HEK293 (cell line): Measurements from ENCODE around the gene DIP2A.

Experiments
- CTCF ChIA-PET: fragments of 350-600 bp; formaldehyde crosslinking; extraction: SDS; loops from one replicate; lab custom pipeline; 2021; ENCODE audit warnings: antibody characterized with exemption; lab: Yijun Ruan, JAX
- POLR2A ChIA-PET: fragments of 300-600 bp; formaldehyde crosslinking; extraction: SDS; loops from one replicate; lab custom pipeline; 2020; ENCODE audit warnings: antibody characterized with exemption, inconsistent platforms; lab: Yijun Ruan, JAX
- H3K27ac ChIP-seq: fragments of 200-500 bp; sonication (Bioruptor generic); 2 replicates; pipeline ENCODE4 v1.5.1; 2014; ENCODE audit warnings: low read depth, low read length, control low read depth, inconsistent platforms; ENCODE audit errors: extremely low read depth
- H3K36me3 ChIP-seq, 2 experiments: fragments of 200-500 bp in 1 of 2; sonication (Bioruptor generic) in 1 of 2; 1 replicate in 1 of 2; 2 replicates in 1 of 2; pipeline ENCODE4 v1.5.1; 2014 to 2017; ENCODE audit warnings: inconsistent platforms in 2 of 2, low read length in 2 of 2; ENCODE audit not compliant: control insufficient read depth in 2 of 2, insufficient read depth in 1 of 2
- H3K4me1 ChIP-seq: fragments of 200-500 bp; sonication (Bioruptor generic); 2 replicates; pipeline ENCODE4 v1.5.1; 2014; ENCODE audit warnings: mild to moderate bottlenecking, low read length, inconsistent platforms; ENCODE audit not compliant: control insufficient read depth, insufficient read depth
- H3K4me3 ChIP-seq: 2 replicates; pipeline ENCODE4 v1.5.1; 2011; ENCODE audit warnings: low read depth, mild to moderate bottlenecking, control low read depth, low read length, moderate library complexity
- H3K9me3 ChIP-seq: fragments of 200-500 bp; sonication (Bioruptor generic); 2 replicates; pipeline ENCODE4 v1.5.1; 2014; ENCODE audit warnings: low read depth, low read length, inconsistent platforms; ENCODE audit not compliant: control insufficient read depth, insufficient read depth
- HIC1 ChIP-seq: fragments of 450-650 bp; formaldehyde crosslinking; IDR thresholded peaks from 2 replicates; pipeline ENCODE4 v1.5.1; 2016; ENCODE audit warnings: missing biosample characterization, missing genetic modification characterization
- PATZ1 ChIP-seq: fragments of 450-650 bp; formaldehyde crosslinking; IDR thresholded peaks from 2 replicates; pipeline ENCODE4 v1.5.1; 2016; ENCODE audit warnings: missing biosample characterization, missing genetic modification characterization
- PRDM1 ChIP-seq: fragments of 450-650 bp; formaldehyde crosslinking; IDR thresholded peaks from 2 replicates; pipeline ENCODE4; 2016; ENCODE audit warnings: missing biosample characterization, missing genetic modification characterization
- SALL2 ChIP-seq: fragments of 450-650 bp; formaldehyde crosslinking; IDR thresholded peaks from 2 replicates; pipeline ENCODE4 v1.5.0; 2017; ENCODE audit warnings: missing biosample characterization, mild to moderate bottlenecking, missing genetic modification characterization, borderline replicate concordance
- SP2 ChIP-seq: fragments of 450-650 bp; formaldehyde crosslinking; IDR thresholded peaks from 2 replicates; pipeline ENCODE4 v1.5.1; 2016; ENCODE audit warnings: missing biosample characterization, missing genetic modification characterization
- SP7 ChIP-seq: fragments of 450-650 bp; formaldehyde crosslinking; IDR thresholded peaks from 2 replicates; pipeline ENCODE4 v1.5.1; 2016; ENCODE audit warnings: missing biosample characterization, missing genetic modification characterization
- ZBTB1 ChIP-seq: fragments of 450-650 bp; formaldehyde crosslinking; IDR thresholded peaks from 2 replicates; pipeline ENCODE4 v1.5.1; 2016; ENCODE audit warnings: missing biosample characterization, missing genetic modification characterization
- ZBTB20 ChIP-seq: fragments of 450-650 bp; formaldehyde crosslinking; IDR thresholded peaks from 2 replicates; pipeline ENCODE4 v1.5.1; 2016; ENCODE audit warnings: missing biosample characterization, missing genetic modification characterization
- ZBTB49 ChIP-seq: fragments of 450-650 bp; formaldehyde crosslinking; IDR thresholded peaks from 2 replicates; pipeline ENCODE4 v1.5.1; 2016; ENCODE audit warnings: missing biosample characterization, missing genetic modification characterization, low read depth
- ZEB2 ChIP-seq: fragments of 450-650 bp; formaldehyde crosslinking; IDR thresholded peaks from 2 replicates; pipeline ENCODE4 v1.5.1; 2016; ENCODE audit warnings: missing biosample characterization, missing genetic modification characterization
- ZIC2 ChIP-seq: fragments of 450-650 bp; formaldehyde crosslinking; IDR thresholded peaks from 2 replicates; pipeline ENCODE4 v1.5.1; 2016; ENCODE audit warnings: missing biosample characterization, missing genetic modification characterization
- ZNF132 ChIP-seq: fragments of 450-650 bp; formaldehyde crosslinking; IDR thresholded peaks from 2 replicates; pipeline ENCODE4 v1.5.1; 2017; ENCODE audit warnings: missing biosample characterization, missing genetic modification characterization, borderline replicate concordance
- ZNF157 ChIP-seq: fragments of 450-650 bp; formaldehyde crosslinking; IDR thresholded peaks from 2 replicates; pipeline ENCODE4 v1.5.1; 2016; ENCODE audit warnings: missing biosample characterization, missing genetic modification characterization
- ZNF184 ChIP-seq: fragments of 450-650 bp; IDR thresholded peaks from 2 replicates; pipeline ENCODE4 v1.5.1; 2018; ENCODE audit warnings: missing biosample characterization, mild to moderate bottlenecking, missing genetic modification characterization
- ZNF2 ChIP-seq: fragments of 450-650 bp; formaldehyde crosslinking; IDR thresholded peaks from 2 replicates; pipeline ENCODE4 v1.5.1; 2016; ENCODE audit warnings: missing biosample characterization, missing genetic modification characterization
- ZNF324 ChIP-seq: fragments of 450-650 bp; formaldehyde crosslinking; IDR thresholded peaks from 2 replicates; pipeline ENCODE4 v1.5.1; 2016; ENCODE audit warnings: missing biosample characterization, missing genetic modification characterization
- ZNF335 ChIP-seq: fragments of 450-650 bp; formaldehyde crosslinking; conservative IDR thresholded peaks from 2 replicates; pipeline ENCODE4 v1.5.1; 2016; ENCODE audit warnings: missing biosample characterization, missing genetic modification characterization
- ZNF398 ChIP-seq: fragments of 450-650 bp; formaldehyde crosslinking; IDR thresholded peaks from 2 replicates; pipeline ENCODE4 v1.5.1; 2017; ENCODE audit warnings: missing biosample characterization, missing genetic modification characterization
- ZNF560 ChIP-seq: fragments of 450-650 bp; formaldehyde crosslinking; IDR thresholded peaks from 2 replicates; pipeline ENCODE4 v1.5.1; 2017; ENCODE audit warnings: missing biosample characterization, missing genetic modification characterization, borderline replicate concordance
- ZNF654 ChIP-seq: fragments of 450-650 bp; formaldehyde crosslinking; IDR thresholded peaks from 2 replicates; pipeline ENCODE4 v1.5.1; 2016; ENCODE audit warnings: low read depth, missing biosample characterization, missing genetic modification characterization
- ZNF664 ChIP-seq: fragments of 450-650 bp; formaldehyde crosslinking; IDR thresholded peaks from 2 replicates; pipeline ENCODE4 v1.5.1; 2016; ENCODE audit warnings: missing biosample characterization, missing genetic modification characterization
- ZNF843 ChIP-seq: fragments of 450-650 bp; formaldehyde crosslinking; IDR thresholded peaks from 2 replicates; pipeline ENCODE4 v1.5.1; 2016; ENCODE audit warnings: missing biosample characterization, missing genetic modification characterization

DIP2A gene

GRCh38 chr21:46424621-46425020, 34.1 kb upstream of the DIP2A start:
- Histone ChIP-seq H3K27ac (no peak overlapping the region), H3K4me1 (no peaks in the 10 kb centered on the region), H3K36me3 (peaks cover 11 to 81% of the 10 kb centered on the region in 2 experiments), H3K9me3 (no peaks in the 10 kb centered on the region), H3K4me3 (no peak overlapping the region)
- TF ChIP-seq ZNF324 (tag by site-specific recombination) (no peak), ZNF157 (tag by site-specific recombination) (no peak), ZNF843 (no peak), ZEB2 (no peak), ZNF2 (tag by site-specific recombination) (no peak)
- ChIA-PET CTCF (no interaction called here), POLR2A (no interaction called here)

GRCh38 chr21:46425041-46425440, 33.6 kb upstream of the DIP2A start:
- TF ChIP-seq ZNF398 (tag by site-specific recombination) (no peak), ZIC2 (tag by site-specific recombination) (no peak), ZNF335 (tag by site-specific recombination) (no peak), SP7 (tag by site-specific recombination) (no peak), SP2 (tag by site-specific recombination) (no peak), ZNF664 (no peak), ZBTB1 (no peak), ZNF184 (tag by site-specific recombination) (no peak), ZNF560 (tag by site-specific recombination) (no peak), ZNF132 (tag by site-specific recombination) (no peak), ZBTB49 (no peak), ZBTB20 (tag by site-specific recombination) (no peak), SALL2 (tag by site-specific recombination) (no peak), ZNF654 (tag by site-specific recombination) (no peak), PRDM1 (tag by site-specific recombination) (no peak), PATZ1 (tag by site-specific recombination) (no peak), HIC1 (tag by site-specific recombination) (no peak)
- CTCF ChIA-PET = no interaction called here
- POLR2A ChIA-PET = no interaction called here
- H3K9me3 ChIP-seq = no peaks in the 10 kb centered on the region
- H3K27ac ChIP-seq = no peak overlapping the region
- no peaks in the 10 kb centered on the region for H3K4me1 ChIP-seq
- no peak overlapping the region for H3K4me3 ChIP-seq
- peaks cover 11 to 81% of the 10 kb centered on the region in 2 experiments for H3K36me3 ChIP-seq
